Measurements from ENCODE around the gene SEC14L6. TPM values are rescaled to one million over a fixed set of nuclear protein-coding genes. Genes with fewer than 3 reads are reported as not detected.

Gene SEC14L6
- total and polyA plus RNA-seq, 9 of the 15 experiments (the other 6 are each of a cell fraction or from before 2014, with no cell fraction given) = 0.29 to 6.1 (median 1.9) TPM

DNA sequence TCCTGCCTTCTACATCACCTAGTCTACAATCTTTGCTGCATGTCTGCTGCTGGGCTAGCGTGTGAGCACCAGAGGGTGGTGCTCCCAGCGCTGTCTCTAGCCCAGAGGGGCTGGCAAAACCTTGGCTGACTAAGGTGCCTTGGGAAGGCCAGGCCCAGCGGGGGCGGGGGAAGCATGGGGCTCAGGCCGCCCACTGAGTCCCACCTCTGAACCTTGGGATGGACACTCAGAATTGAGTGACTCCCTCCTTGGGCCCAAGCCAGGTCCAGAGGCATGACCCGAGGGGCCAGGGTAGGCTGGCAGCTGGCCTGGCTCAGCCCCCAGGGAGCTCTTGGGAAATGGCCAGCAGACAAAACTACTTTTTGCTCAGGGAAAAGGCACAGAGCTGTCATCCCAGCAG lies 35.5 kb upstream of the SEC14L6 start:
- Histone ChIP-seq H3K9me3 (replicated peaks; ENCODE audit: control insufficient read depth, insufficient read depth, low read depth, low read length) (no peaks in the 10 kb centered on the region), H2AFZ (ENCODE audit: low read depth, low read length) (no peak overlapping the region), H3K9ac (ENCODE audit: insufficient read depth in 1 of 2, low read depth in 2 of 2, low read length in 2 of 2) (no peak overlapping the region), H3K36me3 (ENCODE audit: control insufficient read depth, insufficient read depth, low read length) (peaks cover 98% of the 10 kb centered on the region; the same call in 2 of the 3 replicates), H4K20me1 (replicated peaks; ENCODE audit: control insufficient read depth, insufficient read depth, low read length) (no peaks in the 10 kb centered on the region), H3K27ac (ENCODE audit: extremely low read depth, low read depth, low read length) (no peak overlapping the region), H3K4me1 (replicated peaks in 1 of 2; ENCODE audit: control insufficient read depth in 2 of 2, insufficient read depth in 2 of 2, low read length in 2 of 2) (no peaks in the 10 kb centered on the region; a peak in 1 of 5 replicates), H3K4me2 (ENCODE audit: insufficient read depth, low read length) (no peak overlapping the region), H3K79me2 (ENCODE audit: control insufficient read depth, insufficient read depth, low read length) (no peaks in the 10 kb centered on the region; the same call in 2 of the 3 replicates), H3K27me3 (ENCODE audit: control insufficient read depth in 2 of 2, insufficient read depth in 2 of 2, low read length in 2 of 2) (no peaks in the 10 kb centered on the region), H3K9me1 (ENCODE audit: control insufficient read depth, insufficient read depth, low read length) (no peaks in the 10 kb centered on the region), H3K4me3 (no peak overlapping the region)
- ChIA-PET CTCF (ENCODE audit: low intra/inter-chr PET ratio) (no interaction called here), POLR2A (no interaction called here)
- in situ Hi-C loops (cut with MboI) = no loop called here
- no peak for FAIRE-seq
- TF ChIP-seq POLR2G (IDR thresholded peaks at IDR 0.05; ENCODE audit: low read depth, low read length) (0 out of 2 replicates have a peak, but pooled peaks have one; percentile 14), HMG20B (CRISPR knock-in tag; IDR thresholded peaks at IDR 0.05) (no peak)
- TF ChIP-seq, protein P1, sequence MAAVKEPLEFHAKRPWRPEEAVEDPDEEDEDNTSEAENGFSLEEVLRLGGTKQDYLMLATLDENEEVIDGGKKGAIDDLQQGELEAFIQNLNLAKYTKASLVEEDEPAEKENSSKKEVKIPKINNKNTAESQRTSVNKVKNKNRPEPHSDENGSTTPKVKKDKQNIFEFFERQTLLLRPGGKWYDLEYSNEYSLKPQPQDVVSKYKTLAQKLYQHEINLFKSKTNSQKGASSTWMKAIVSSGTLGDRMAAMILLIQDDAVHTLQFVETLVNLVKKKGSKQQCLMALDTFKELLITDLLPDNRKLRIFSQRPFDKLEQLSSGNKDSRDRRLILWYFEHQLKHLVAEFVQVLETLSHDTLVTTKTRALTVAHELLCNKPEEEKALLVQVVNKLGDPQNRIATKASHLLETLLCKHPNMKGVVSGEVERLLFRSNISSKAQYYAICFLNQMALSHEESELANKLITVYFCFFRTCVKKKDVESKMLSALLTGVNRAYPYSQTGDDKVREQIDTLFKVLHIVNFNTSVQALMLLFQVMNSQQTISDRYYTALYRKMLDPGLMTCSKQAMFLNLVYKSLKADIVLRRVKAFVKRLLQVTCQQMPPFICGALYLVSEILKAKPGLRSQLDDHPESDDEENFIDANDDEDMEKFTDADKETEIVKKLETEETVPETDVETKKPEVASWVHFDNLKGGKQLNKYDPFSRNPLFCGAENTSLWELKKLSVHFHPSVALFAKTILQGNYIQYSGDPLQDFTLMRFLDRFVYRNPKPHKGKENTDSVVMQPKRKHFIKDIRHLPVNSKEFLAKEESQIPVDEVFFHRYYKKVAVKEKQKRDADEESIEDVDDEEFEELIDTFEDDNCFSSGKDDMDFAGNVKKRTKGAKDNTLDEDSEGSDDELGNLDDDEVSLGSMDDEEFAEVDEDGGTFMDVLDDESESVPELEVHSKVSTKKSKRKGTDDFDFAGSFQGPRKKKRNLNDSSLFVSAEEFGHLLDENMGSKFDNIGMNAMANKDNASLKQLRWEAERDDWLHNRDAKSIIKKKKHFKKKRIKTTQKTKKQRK (IDR thresholded peaks at IDR 0.05; ENCODE audit: borderline replicate concordance, low read depth, low read length) = no peak
- ATAC-seq = no peak
- intact Hi-C loops (cut with micrococcal nuclease) = no loop called here
- no TSS peak for BruUV-seq (replicated peaks)
- 94% methylated on average over 6 of the region's 6 CpGs for WGBS (ENCODE audit: insufficient coverage, low coverage, missing lambda C conversion rate)
- no peak for DNase-seq (ENCODE audit: extremely low read depth in 1 of 4, low spot score in 3 of 4)
